Astrocyte of the cerebellum (primary cell): ENCODE measurements around the gene ASIC1.

Experiments used
- DNase-seq: peaks from one replicate; pipeline ENCODE4 v3.0.0-alpha.2; 2011; ENCODE audit warnings: low read depth
- H3K4me3 ChIP-seq: 2 replicates; pipeline ENCODE4 v1.5.1; 2011; ENCODE audit warnings: mild to moderate bottlenecking, low read depth, low read length, moderate library complexity
- CTCF ChIP-seq: IDR thresholded peaks from 2 replicates; pipeline ENCODE4 v1.5.1; 2012; ENCODE audit warnings: low read length, low read depth, moderate library complexity, mild to moderate bottlenecking; ENCODE audit errors: missing control alignments
- in situ Hi-C: cut with HindIII; loops from 2 replicates; pipeline ENCODE4 v1.10.0; 2017; ENCODE audit warnings: low sequenced_read_pairs

The ASIC1 gene

GRCh38 chr12:50039151-50039835 lies 18.1 kb upstream of the ASIC1 start:
- no peak overlapping the region for H3K4me3 ChIP-seq
- peak; percentile 38 for DNase-seq
- in situ Hi-C loops = no loop called here
- TF ChIP-seq CTCF = peak; percentile 91

- TF ChIP-seq CTCF = no peak
- DNase-seq = no peak
- no peak overlapping the region for H3K4me3 ChIP-seq
- in situ Hi-C loops = no loop called here
Measured at GRCh38 chr12:50040657-50041056, 16.7 kb upstream of the ASIC1 start.

- no peak for TF ChIP-seq CTCF
- in situ Hi-C loops = no loop called here
- DNase-seq = no peak
Measured at GRCh38 chr12:50041062-50041860, 16.1 kb upstream of the ASIC1 start.

GRCh38 chr12:50041962-50042361 lies 15.4 kb upstream of the ASIC1 start:
- in situ Hi-C loops = no loop called here
- TF ChIP-seq CTCF = no peak
- H3K4me3 ChIP-seq = no peak overlapping the region
- DNase-seq = no peak

More at GRCh38 chr12:50041062-50041860, 16.1 kb upstream of the ASIC1 start:
- H3K4me3 ChIP-seq = no peak overlapping the region

GRCh38 chr12:50042693-50043092 lies 14.7 kb upstream of the ASIC1 start:
- in situ Hi-C loops = no loop called here
- H3K4me3 ChIP-seq = no peak overlapping the region
- no peak for DNase-seq
- no peak for TF ChIP-seq CTCF

- in situ Hi-C loops = no loop called here
- DNase-seq = no peak
- no peak overlapping the region for H3K4me3 ChIP-seq
- TF ChIP-seq CTCF = no peak
Measured at GRCh38 chr12:50043308-50043707, 14.1 kb upstream of the ASIC1 start.
